ENCODE measurements around the gene SLC28A1.

Gene SLC28A1

DNA sequence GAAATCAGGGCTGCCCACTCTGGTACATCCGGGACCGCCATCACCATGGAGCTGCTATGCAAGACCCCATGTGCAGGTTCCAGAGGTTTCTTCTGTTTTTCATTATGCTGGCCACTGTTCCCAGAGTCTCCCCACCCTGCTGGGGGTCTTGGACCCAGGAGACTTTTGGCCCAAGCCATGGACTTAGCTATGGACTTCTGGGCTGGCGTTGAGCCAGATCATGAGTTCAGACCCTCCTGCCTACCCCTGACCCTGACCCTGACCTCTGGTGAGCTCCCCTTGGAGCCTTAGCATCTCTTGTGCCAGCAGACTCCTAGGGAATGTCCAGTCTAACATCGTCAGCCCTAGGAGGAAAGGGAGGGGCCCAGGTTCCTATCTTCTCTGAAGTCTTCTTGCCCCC, 25.3 kb downstream of the SLC28A1 start:
- DNase-seq: no peak
- Histone ChIP-seq H3K36me3 (replicated peaks) (no peaks in the 10 kb centered on the region), H3K27ac (no peak overlapping the region), H3K4me3 (ENCODE audit: low read depth, low read length) (no peak overlapping the region), H3K27me3 (replicated peaks) (no peaks in the 10 kb centered on the region)
- TF ChIP-seq, protein P1, sequence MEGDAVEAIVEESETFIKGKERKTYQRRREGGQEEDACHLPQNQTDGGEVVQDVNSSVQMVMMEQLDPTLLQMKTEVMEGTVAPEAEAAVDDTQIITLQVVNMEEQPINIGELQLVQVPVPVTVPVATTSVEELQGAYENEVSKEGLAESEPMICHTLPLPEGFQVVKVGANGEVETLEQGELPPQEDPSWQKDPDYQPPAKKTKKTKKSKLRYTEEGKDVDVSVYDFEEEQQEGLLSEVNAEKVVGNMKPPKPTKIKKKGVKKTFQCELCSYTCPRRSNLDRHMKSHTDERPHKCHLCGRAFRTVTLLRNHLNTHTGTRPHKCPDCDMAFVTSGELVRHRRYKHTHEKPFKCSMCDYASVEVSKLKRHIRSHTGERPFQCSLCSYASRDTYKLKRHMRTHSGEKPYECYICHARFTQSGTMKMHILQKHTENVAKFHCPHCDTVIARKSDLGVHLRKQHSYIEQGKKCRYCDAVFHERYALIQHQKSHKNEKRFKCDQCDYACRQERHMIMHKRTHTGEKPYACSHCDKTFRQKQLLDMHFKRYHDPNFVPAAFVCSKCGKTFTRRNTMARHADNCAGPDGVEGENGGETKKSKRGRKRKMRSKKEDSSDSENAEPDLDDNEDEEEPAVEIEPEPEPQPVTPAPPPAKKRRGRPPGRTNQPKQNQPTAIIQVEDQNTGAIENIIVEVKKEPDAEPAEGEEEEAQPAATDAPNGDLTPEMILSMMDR (IDR thresholded peaks at IDR 0.05; ENCODE audit: low read depth, low read length, missing control alignments): no peak
- in situ Hi-C loops (cut with HindIII; ENCODE audit: low pct_ligation_motif_present, low sequenced_read_pairs): no loop called here

DNA sequence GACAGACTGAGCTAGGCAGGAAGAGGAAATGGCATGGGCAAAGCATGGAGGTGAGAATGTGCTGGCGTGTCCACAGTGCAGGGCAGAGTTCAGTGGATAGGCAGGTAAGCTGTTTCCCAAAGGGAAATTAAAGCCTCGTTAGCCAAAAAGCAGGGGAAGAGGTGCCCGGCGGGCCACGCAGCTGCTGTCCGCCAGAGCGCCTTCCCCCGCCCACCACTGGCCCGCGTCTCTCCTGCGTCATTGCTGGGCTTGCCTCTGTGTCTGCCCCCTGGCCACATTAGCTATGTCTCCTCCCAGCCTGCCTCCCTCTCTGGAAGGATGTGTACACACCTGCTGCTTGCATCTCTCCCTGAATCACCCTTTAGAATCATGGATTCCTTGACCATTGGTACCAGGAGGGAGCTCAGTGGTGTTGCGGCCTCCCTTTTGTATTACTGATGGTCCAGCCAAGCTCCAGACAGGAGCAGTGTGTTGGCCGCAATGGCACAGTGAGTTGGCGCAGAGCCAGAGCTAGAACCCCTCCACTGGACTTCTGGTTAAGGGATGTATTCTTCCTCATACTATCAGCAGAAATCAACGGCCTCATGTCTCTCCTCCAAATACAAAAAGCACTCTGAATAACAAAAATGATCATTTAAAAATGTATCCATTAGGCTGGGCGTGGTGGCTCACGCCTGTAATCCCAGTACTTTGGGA, 26.6 kb downstream of the SLC28A1 start:
- Histone ChIP-seq H3K36me3 (replicated peaks) (no peaks in the 10 kb centered on the region), H3K27me3 (replicated peaks) (no peaks in the 10 kb centered on the region), H3K4me3 (ENCODE audit: low read depth, low read length) (no peak overlapping the region), H3K27ac (peak overlapping the region; percentile 89)
- in situ Hi-C loops (cut with HindIII; ENCODE audit: low pct_ligation_motif_present, low sequenced_read_pairs): no loop called here
- DNase-seq: no peak
- TF ChIP-seq, protein P1 (IDR thresholded peaks at IDR 0.05; ENCODE audit: low read depth, low read length, missing control alignments): no peak

DNA sequence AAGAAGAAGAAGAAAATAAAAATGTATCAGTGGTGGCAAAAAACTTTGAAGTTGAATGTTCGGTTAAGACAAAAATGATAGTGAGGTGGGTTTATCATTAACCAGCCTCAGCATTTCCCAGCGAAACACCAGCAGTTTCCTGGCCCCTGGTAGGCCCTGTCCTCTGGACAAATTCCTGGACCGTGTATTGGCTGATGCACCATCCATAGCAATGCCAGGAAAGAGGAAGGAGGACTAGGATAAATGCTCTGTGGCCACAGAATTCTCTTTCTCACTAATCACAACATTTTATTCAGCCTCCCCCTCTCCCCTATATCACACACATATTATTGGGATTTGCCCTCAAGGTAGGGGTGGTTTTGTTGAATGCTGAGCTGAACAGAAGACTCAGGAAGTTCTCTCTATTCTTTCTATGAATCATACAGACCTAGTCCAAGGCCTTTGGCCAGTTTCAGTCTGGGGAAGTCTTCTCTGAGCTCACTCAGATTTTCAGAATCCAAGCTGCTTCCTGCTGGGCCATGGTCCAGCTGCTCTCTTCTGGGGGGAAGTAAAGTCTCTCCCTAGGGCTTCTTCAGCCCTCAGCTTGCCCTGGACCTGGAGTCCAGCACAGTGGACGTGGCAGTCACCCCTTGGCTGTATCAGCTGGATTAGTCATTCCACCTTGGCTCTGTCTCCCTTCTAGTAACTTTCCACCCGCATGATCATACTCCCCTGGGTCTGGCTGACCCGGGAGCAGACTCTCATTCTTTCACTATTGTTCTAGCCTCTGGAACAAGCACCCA, 27.6 kb downstream of the SLC28A1 start:
- Histone ChIP-seq H3K27ac (peak overlapping the region; percentile 89), H3K4me3 (ENCODE audit: low read depth, low read length) (no peak overlapping the region), H3K27me3 (replicated peaks) (no peaks in the 10 kb centered on the region), H3K36me3 (replicated peaks) (no peaks in the 10 kb centered on the region)
- DNase-seq: peak; percentile 98
- in situ Hi-C loops (cut with HindIII; ENCODE audit: low pct_ligation_motif_present, low sequenced_read_pairs): no loop called here
- TF ChIP-seq, protein P1 (IDR thresholded peaks at IDR 0.05; ENCODE audit: low read depth, low read length, missing control alignments): no peak

DNA sequence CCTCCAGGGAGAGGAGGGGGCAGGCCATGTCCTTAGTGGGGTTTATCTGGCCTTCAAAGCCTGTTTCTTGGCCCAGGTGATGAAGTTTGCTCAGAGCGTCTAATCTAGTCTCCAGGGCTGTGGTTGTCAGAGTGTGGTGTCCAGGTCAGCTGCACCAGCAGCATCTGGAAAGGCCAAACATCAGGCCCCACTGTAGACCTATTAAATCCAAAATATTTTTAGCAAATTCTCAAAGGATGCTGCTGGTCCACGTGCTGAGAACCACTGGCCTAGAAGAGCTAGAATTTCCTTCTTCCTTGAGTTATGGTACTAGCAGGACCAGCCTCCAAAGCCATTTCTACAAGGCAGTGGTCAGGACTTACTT, 28.9 kb downstream of the SLC28A1 start:
- in situ Hi-C loops (cut with HindIII; ENCODE audit: low pct_ligation_motif_present, low sequenced_read_pairs): no loop called here
- TF ChIP-seq, protein P1 (IDR thresholded peaks at IDR 0.05; ENCODE audit: low read depth, low read length, missing control alignments): no peak
- peak overlapping the region; percentile 89 for H3K27ac ChIP-seq

DNA sequence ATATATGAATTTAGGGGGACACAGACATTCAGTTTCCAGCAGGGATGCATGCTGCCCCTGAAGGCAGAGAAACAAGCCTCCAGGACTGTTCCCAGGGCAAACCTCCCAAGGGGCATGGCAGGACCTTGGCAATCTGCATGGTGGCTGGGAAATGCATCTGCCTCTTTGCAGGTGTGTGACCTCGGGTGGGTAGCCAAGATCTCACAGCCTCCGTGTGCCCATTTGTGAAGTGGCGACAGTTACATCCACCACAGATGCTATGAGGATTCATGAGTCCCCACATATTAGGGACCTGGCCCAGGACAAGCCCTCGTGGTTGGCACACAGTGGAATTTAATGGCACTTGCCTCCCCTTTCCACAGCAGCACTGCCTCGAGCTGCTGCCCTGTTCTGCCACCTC, 29.9 kb downstream of the SLC28A1 start:
- peak overlapping the region; percentile 54 for H3K27ac ChIP-seq
- no peak for DNase-seq
- H3K27me3 ChIP-seq (replicated peaks): no peaks in the 10 kb centered on the region
- in situ Hi-C loops (cut with HindIII; ENCODE audit: low pct_ligation_motif_present, low sequenced_read_pairs): no loop called here
- no peaks in the 10 kb centered on the region for H3K36me3 ChIP-seq (replicated peaks)
- H3K4me3 ChIP-seq (ENCODE audit: low read depth, low read length): no peak overlapping the region
- TF ChIP-seq, protein P1 (IDR thresholded peaks at IDR 0.05; ENCODE audit: low read depth, low read length, missing control alignments): no peak

More for the DNA sequence above, 28.9 kb downstream of the SLC28A1 start:
- no peaks in the 10 kb centered on the region for H3K27me3 ChIP-seq (replicated peaks)
- no peaks in the 10 kb centered on the region for H3K36me3 ChIP-seq (replicated peaks)
- H3K4me3 ChIP-seq (ENCODE audit: low read depth, low read length): no peak overlapping the region
- DNase-seq: no peak
